ENCODE data around the gene BAIAP2L2.

DNA sequence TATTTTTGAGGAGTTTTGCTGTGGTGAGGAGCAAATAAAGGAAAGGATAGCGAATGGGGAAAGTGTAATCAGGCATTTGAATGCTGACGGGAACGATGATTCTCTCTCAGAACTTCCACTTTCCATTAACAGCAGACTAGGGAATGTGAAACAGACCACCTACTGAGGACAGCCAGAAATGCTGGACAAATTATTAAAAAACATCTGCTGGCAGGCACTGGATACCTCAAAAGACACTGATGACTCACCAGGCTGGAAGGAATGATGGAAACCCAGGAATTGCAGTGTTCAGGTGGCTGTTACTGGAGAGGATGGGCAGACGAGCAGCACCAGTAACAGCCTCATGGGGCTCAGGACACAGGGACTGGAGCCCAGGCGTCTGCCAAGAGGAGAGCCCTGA, 37.8 kb upstream of the BAIAP2L2 start:
- TF ChIP-seq, protein P1, sequence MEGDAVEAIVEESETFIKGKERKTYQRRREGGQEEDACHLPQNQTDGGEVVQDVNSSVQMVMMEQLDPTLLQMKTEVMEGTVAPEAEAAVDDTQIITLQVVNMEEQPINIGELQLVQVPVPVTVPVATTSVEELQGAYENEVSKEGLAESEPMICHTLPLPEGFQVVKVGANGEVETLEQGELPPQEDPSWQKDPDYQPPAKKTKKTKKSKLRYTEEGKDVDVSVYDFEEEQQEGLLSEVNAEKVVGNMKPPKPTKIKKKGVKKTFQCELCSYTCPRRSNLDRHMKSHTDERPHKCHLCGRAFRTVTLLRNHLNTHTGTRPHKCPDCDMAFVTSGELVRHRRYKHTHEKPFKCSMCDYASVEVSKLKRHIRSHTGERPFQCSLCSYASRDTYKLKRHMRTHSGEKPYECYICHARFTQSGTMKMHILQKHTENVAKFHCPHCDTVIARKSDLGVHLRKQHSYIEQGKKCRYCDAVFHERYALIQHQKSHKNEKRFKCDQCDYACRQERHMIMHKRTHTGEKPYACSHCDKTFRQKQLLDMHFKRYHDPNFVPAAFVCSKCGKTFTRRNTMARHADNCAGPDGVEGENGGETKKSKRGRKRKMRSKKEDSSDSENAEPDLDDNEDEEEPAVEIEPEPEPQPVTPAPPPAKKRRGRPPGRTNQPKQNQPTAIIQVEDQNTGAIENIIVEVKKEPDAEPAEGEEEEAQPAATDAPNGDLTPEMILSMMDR (IDR thresholded peaks at IDR 0.05) = no peak
- no peak for TF ChIP-seq POLR2AphosphoS5 (IDR thresholded peaks at IDR 0.05; ENCODE audit: insufficient read depth in 1 of 2, low read depth in 1 of 2)
